ENCODE results near the gene TRIM56.

DNA sequence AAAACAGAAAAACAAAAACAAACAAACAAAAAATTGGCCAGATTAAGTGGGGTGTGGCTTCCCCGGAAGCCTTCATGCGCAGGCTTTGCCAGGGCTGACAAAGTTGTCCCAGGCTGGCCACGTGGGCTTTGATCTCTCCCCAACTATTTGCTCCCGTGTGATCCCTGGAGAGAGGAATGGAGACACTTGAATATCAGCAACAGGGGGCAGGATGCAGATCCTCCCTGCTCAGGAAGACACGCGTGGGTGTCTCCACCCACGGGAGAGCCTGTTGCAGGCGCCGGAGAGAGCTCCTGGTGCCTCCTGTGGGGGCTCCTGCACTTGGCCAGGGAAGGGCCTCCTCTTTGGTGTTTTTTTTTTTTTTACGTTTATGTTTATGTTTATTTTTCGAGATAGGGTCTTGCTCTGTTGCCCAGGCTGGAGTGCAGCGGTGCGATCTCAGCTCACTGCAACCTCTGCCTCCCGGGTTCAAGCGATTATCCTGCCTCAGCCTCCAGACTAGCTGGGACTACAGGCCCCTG, 19.0 kb downstream of the TRIM56 start:
- TF ChIP-seq, protein P1, sequence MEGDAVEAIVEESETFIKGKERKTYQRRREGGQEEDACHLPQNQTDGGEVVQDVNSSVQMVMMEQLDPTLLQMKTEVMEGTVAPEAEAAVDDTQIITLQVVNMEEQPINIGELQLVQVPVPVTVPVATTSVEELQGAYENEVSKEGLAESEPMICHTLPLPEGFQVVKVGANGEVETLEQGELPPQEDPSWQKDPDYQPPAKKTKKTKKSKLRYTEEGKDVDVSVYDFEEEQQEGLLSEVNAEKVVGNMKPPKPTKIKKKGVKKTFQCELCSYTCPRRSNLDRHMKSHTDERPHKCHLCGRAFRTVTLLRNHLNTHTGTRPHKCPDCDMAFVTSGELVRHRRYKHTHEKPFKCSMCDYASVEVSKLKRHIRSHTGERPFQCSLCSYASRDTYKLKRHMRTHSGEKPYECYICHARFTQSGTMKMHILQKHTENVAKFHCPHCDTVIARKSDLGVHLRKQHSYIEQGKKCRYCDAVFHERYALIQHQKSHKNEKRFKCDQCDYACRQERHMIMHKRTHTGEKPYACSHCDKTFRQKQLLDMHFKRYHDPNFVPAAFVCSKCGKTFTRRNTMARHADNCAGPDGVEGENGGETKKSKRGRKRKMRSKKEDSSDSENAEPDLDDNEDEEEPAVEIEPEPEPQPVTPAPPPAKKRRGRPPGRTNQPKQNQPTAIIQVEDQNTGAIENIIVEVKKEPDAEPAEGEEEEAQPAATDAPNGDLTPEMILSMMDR (IDR thresholded peaks at IDR 0.05 in 4 of 5, conservative IDR thresholded peaks at IDR 0.05 in 1 of 5), result no peak
- no peak for TF ChIP-seq POLR2A (IDR thresholded peaks at IDR 0.05)

All from gastrocnemius medialis (tissue), 4 donors.